Activated T-helper 2 cell treated with anti-CD3 and anti-CD28 coated beads, Interferon-gamma antibody, Interleukin-2, Interleukin-4, amounts not matched to agents 10 μg/mL and 5 μg/mL and 100 μg/mL, durations not matched to agents 14 hours and 24 hours and 36 hours (primary cell): ENCODE measurements around the gene AASDHPPT. TPM values are rescaled to one million over a fixed set of nuclear protein-coding genes. Genes with fewer than 3 reads are reported as not detected.

Experiments
- DNase-seq: peaks from one replicate; pipeline ENCODE4 v3.0.0; 2021; ENCODE audit warnings: low spot score
- H3K27ac Mint-ChIP-seq: one replicate; pipeline ENCODE4 v1.8.0; 2021; ENCODE audit warnings: mixed read lengths
- H3K27me3 Mint-ChIP-seq: one replicate; pipeline ENCODE4 v1.8.0; 2021; ENCODE audit warnings: low read depth, mixed read lengths
- H3K36me3 Mint-ChIP-seq: one replicate; pipeline ENCODE4 v1.8.0; 2021; ENCODE audit warnings: low read depth, mixed read lengths
- H3K4me1 Mint-ChIP-seq: one replicate; pipeline ENCODE4 v1.8.0; 2021; ENCODE audit warnings: low read depth, mixed read lengths
- H3K4me3 Mint-ChIP-seq: one replicate; pipeline ENCODE4 v1.8.0; 2021; ENCODE audit warnings: low read depth, mild to moderate bottlenecking, moderate library complexity, mixed read lengths
- H3K9me3 Mint-ChIP-seq: one replicate; pipeline ENCODE4 v1.8.0; 2021; ENCODE audit warnings: mixed read lengths
- intact Hi-C: fragments of 100-400 bp; cut with micrococcal nuclease; formaldehyde crosslinking; loops from one replicate; pipeline ENCODE4 v1.15.1; 2023
- total RNA-seq: library from RNA; stranded (reverse); gene quantifications from 2 replicates; pipeline ENCODE4 v1.2.3, GENCODE V29; 2022

The AASDHPPT gene
- total RNA-seq, 1 donor from 2014 or later = 48.0 TPM

GRCh38 chr11:106137061-106137460 is 59.6 kb downstream of the AASDHPPT start:
- no peak overlapping the region for H3K27ac Mint-ChIP-seq
- no peaks in the 10 kb centered on the region for H3K27me3 Mint-ChIP-seq
- intact Hi-C loops = no loop called here
- H3K36me3 Mint-ChIP-seq = no peaks in the 10 kb centered on the region
- no peak overlapping the region for H3K4me3 Mint-ChIP-seq
- H3K9me3 Mint-ChIP-seq = no peaks in the 10 kb centered on the region
- no peaks in the 10 kb centered on the region for H3K4me1 Mint-ChIP-seq
- no peak for DNase-seq

- peaks cover 6% of the 10 kb centered on the region for H3K9me3 Mint-ChIP-seq
These were observed 60.3 kb downstream of the AASDHPPT start for GRCh38 chr11:106137758-106138157.

More at GRCh38 chr11:106137758-106138157, 60.3 kb downstream of the AASDHPPT start:
- Mint-ChIP-seq H3K4me3 (no peak overlapping the region), H3K27ac (no peak overlapping the region), H3K27me3 (no peaks in the 10 kb centered on the region), H3K4me1 (no peaks in the 10 kb centered on the region), H3K36me3 (no peaks in the 10 kb centered on the region)
- intact Hi-C loops = no loop called here
- DNase-seq = no peak

Other genes with a start within 250 kb of the AASDHPPT start
- 17.2 and 22.0 TPM in 2 replicates for gene MSANTD4, start 55.4 kb upstream of the AASDHPPT start, total RNA-seq
- gene KBTBD3, start 315 bp upstream of the AASDHPPT start, total RNA-seq = 6.4 and 8.9 TPM in 2 replicates